WTC11 (cell line): ENCODE data around the gene IGSF9B. TPM values are rescaled to one million over a fixed set of nuclear protein-coding genes. Genes with fewer than 3 reads are reported as not detected.

Experiments used
- ATAC-seq: fragments of 200-7000 bp; cut with Tn5 transposase; 2 replicates; pipeline ENCODE4 v1.10.0; 2021; ENCODE audit warnings: mild to moderate bottlenecking, moderate library complexity
- CTCF ChIA-PET: fragments of 300-600 bp; sonication (Branson Sonifier 250); formaldehyde crosslinking; loops from one replicate; lab custom pipeline; 2021; ENCODE audit warnings: antibody characterized with exemption; lab: Charles Lee
- POLR2A ChIA-PET: fragments of 350-600 bp; sonication (Branson Sonifier 250); formaldehyde crosslinking; loops from one replicate; lab custom pipeline; 2021; ENCODE audit warnings: antibody characterized with exemption; lab: Charles Lee
- DNase-seq: peaks from one replicate; pipeline ENCODE4 v3.0.0; 2021; ENCODE audit warnings: low spot score
- H3K27ac Mint-ChIP-seq: 2 replicates; pipeline ENCODE4 v1.8.0; 2021; ENCODE audit warnings: mixed read lengths
- H3K27me3 Mint-ChIP-seq: 2 replicates; pipeline ENCODE4 v1.8.0; 2021; ENCODE audit warnings: low read depth, mild to moderate bottlenecking, moderate library complexity, mixed read lengths
- H3K36me3 Mint-ChIP-seq: 2 replicates; pipeline ENCODE4 v1.8.0; 2021; ENCODE audit warnings: mixed read lengths
- H3K4me1 Mint-ChIP-seq: 2 replicates; pipeline ENCODE4 v1.8.0; 2022; ENCODE audit warnings: mixed read lengths
- H3K4me3 Mint-ChIP-seq: 2 replicates; pipeline ENCODE4 v1.8.0; 2021; ENCODE audit warnings: mild to moderate bottlenecking, moderate library complexity, mixed read lengths
- H3K9me3 Mint-ChIP-seq: 2 replicates; pipeline ENCODE4 v1.8.0; 2021; ENCODE audit warnings: mixed read lengths
- AFF4 ChIP-seq: sonication (generic); formaldehyde crosslinking; IDR thresholded peaks from 2 replicates; pipeline ENCODE4 v1.8.1; 2023; ENCODE audit warnings: mild to moderate bottlenecking, missing genetic modification reagents, borderline replicate concordance
- AR ChIP-seq: fragments of 250-450 bp; sonication (Bioruptor Pico); IDR thresholded peaks from 2 replicates; pipeline ENCODE4 v1.9.0; 2021; ENCODE audit warnings: mild to moderate bottlenecking
- ATF3 ChIP-seq: sonication (generic); formaldehyde crosslinking; conservative IDR thresholded peaks from 2 replicates; pipeline ENCODE4 v1.8.1; 2022; ENCODE audit warnings: mild to moderate bottlenecking, missing genetic modification reagents
- CBFB ChIP-seq: sonication (generic); formaldehyde crosslinking; IDR thresholded peaks from 2 replicates; pipeline ENCODE4 v1.8.1; 2022; ENCODE audit warnings: mild to moderate bottlenecking, low read depth, missing genetic modification reagents
- E2F5 ChIP-seq: sonication (generic); formaldehyde crosslinking; IDR thresholded peaks from 2 replicates; pipeline ENCODE4 v1.8.1; 2022; ENCODE audit warnings: mild to moderate bottlenecking, moderate library complexity, missing genetic modification reagents
- ELF4 ChIP-seq: sonication (generic); formaldehyde crosslinking; IDR thresholded peaks from 2 replicates; pipeline ENCODE4 v1.8.1; 2022; ENCODE audit warnings: low read depth, mild to moderate bottlenecking, moderate library complexity, missing genetic modification reagents
- HMGXB4 ChIP-seq: sonication (generic); formaldehyde crosslinking; IDR thresholded peaks from 2 replicates; pipeline ENCODE4 v1.8.1; 2023; ENCODE audit warnings: mild to moderate bottlenecking, moderate library complexity, missing genetic modification reagents
- IRF2 ChIP-seq: sonication (generic); formaldehyde crosslinking; IDR thresholded peaks from 2 replicates; pipeline ENCODE4 v1.8.0; 2022; ENCODE audit warnings: low read depth, missing genetic modification reagents, borderline replicate concordance
- JAZF1 ChIP-seq: fragments of 250-450 bp; sonication (Bioruptor Pico); IDR thresholded peaks from 2 replicates; pipeline ENCODE4 v1.9.0; 2021; ENCODE audit warnings: moderate library complexity, mild to moderate bottlenecking, inconsistent platforms
- MAX ChIP-seq: sonication (generic); formaldehyde crosslinking; IDR thresholded peaks from 2 replicates; pipeline ENCODE4 v1.8.0; 2022; ENCODE audit warnings: mild to moderate bottlenecking, missing genetic modification reagents
- MLX ChIP-seq: sonication (generic); formaldehyde crosslinking; IDR thresholded peaks from 2 replicates; pipeline ENCODE4 v1.8.1; 2023; ENCODE audit warnings: mild to moderate bottlenecking, missing genetic modification reagents, moderate library complexity
- MYBL2 ChIP-seq: sonication (generic); formaldehyde crosslinking; IDR thresholded peaks from 2 replicates; pipeline ENCODE4 v1.8.1; 2023; ENCODE audit warnings: mild to moderate bottlenecking, moderate library complexity, missing genetic modification reagents
- NR2C2 ChIP-seq: sonication (generic); formaldehyde crosslinking; IDR thresholded peaks from 2 replicates; pipeline ENCODE4 v1.8.0; 2022; ENCODE audit warnings: mild to moderate bottlenecking, missing genetic modification reagents
- OVOL2 ChIP-seq: fragments of 250-450 bp; sonication (Bioruptor Pico); IDR thresholded peaks from 2 replicates; pipeline ENCODE4 v1.9.0; 2021; ENCODE audit warnings: mild to moderate bottlenecking, borderline replicate concordance
- SMAD4 ChIP-seq: sonication (generic); formaldehyde crosslinking; IDR thresholded peaks from 2 replicates; pipeline ENCODE4 v1.8.0; 2022; ENCODE audit warnings: mild to moderate bottlenecking, missing genetic modification reagents
- SP1 ChIP-seq: sonication (generic); formaldehyde crosslinking; conservative IDR thresholded peaks from 2 replicates; pipeline ENCODE4 v1.8.1; 2022; ENCODE audit warnings: missing genetic modification reagents
- TEAD1 ChIP-seq: sonication (generic); formaldehyde crosslinking; IDR thresholded peaks from 2 replicates; pipeline ENCODE4 v1.8.0; 2022; ENCODE audit warnings: mild to moderate bottlenecking, missing genetic modification reagents
- ZNF121 ChIP-seq: sonication (generic); formaldehyde crosslinking; IDR thresholded peaks from 2 replicates; pipeline ENCODE4 v1.8.0; 2023; ENCODE audit warnings: missing genetic modification reagents
- total RNA-seq: library from RNA; stranded (reverse); gene quantifications from 3 replicates; pipeline ENCODE4 v1.2.3, GENCODE V29; 2021

IGSF9B gene
- total RNA-seq, 1 experiment from 2014 or later, result 52.7 TPM

- no peak for TF ChIP-seq MLX (CRISPR knock-in tag)
These were observed 42.6 kb upstream of the IGSF9B start (continued) for GRCh38 chr11:133999355-133999754.

GRCh38 chr11:133997554-133997953 is 40.8 kb upstream of the IGSF9B start:
- POLR2A ChIA-PET, result no interaction called here
- CTCF ChIA-PET, result interaction anchor here (1.7 kb wide), 1 partner anchor 52 kb away, joined by 7 read pairs; no protein-coding TSS in a partner anchor
- Mint-ChIP-seq H3K4me3 (no peak overlapping the region), H3K36me3 (no peaks in the 10 kb centered on the region), H3K4me1 (no peaks in the 10 kb centered on the region), H3K27ac (no peak overlapping the region), H3K27me3 (no peaks in the 10 kb centered on the region; the same call in 1 of the 2 replicates), H3K9me3 (peaks cover 5% of the 10 kb centered on the region; the same call in 1 of the 2 replicates)
- ATAC-seq (no peak), DNase-seq (no peak)
- TF ChIP-seq JAZF1, result no peak
- no peak for TF ChIP-seq ZNF121
- no peak for TF ChIP-seq SP1 (CRISPR knock-in tag)
- TF ChIP-seq MAX (CRISPR knock-in tag), result no peak
- no peak for TF ChIP-seq MYBL2 (CRISPR knock-in tag)
- no peak for TF ChIP-seq E2F5
- no peak for TF ChIP-seq OVOL2 (CRISPR knock-in tag)
- TF ChIP-seq AFF4, result no peak
- no peak for TF ChIP-seq IRF2 (CRISPR knock-in tag)
- TF ChIP-seq NR2C2 (CRISPR knock-in tag), result no peak
- TF ChIP-seq AR, result no peak

- CTCF ChIA-PET, result no interaction called here
- DNase-seq, result no peak
- Mint-ChIP-seq H3K36me3 (no peaks in the 10 kb centered on the region), H3K9me3 (no peaks in the 10 kb centered on the region), H3K4me3 (no peak overlapping the region), H3K27me3 (no peaks in the 10 kb centered on the region), H3K4me1 (0 out of 2 replicates have a peak, but pooled peaks cover 8% of the 10 kb centered on the region)
- no peak for ATAC-seq
- POLR2A ChIA-PET, result no interaction called here
- TF ChIP-seq SMAD4 (CRISPR knock-in tag) (no peak), TEAD1 (no peak), HMGXB4 (CRISPR knock-in tag) (no peak), ATF3 (no peak), CBFB (CRISPR knock-in tag) (no peak), ELF4 (CRISPR knock-in tag) (no peak)
- TF ChIP-seq, all 79 proteins: peak for 0
- H3K27ac Mint-ChIP-seq, result no peak overlapping the region
These were observed 39.9 kb upstream of the IGSF9B start for GRCh38 chr11:133996671-133997070.
